IPS-15b (cell line): ENCODE measurements around the gene PLEKHH2.

Source experiments
- H3K27me3 ChIP-seq: one replicate; pipeline ENCODE4 v1.6.1; 2013; ENCODE audit warnings: low read length; ENCODE audit not compliant: control insufficient read depth, insufficient read depth
- H3K36me3 ChIP-seq: one replicate; pipeline ENCODE4 v1.6.1; 2013; ENCODE audit warnings: low read length; ENCODE audit not compliant: control insufficient read depth, insufficient read depth
- H3K4me1 ChIP-seq: one replicate; pipeline ENCODE4 v1.6.1; 2013; ENCODE audit warnings: mild to moderate bottlenecking, low read length; ENCODE audit not compliant: control insufficient read depth, insufficient read depth
- H3K4me3 ChIP-seq: one replicate; pipeline ENCODE4 v1.5.1; 2013; ENCODE audit warnings: low read depth, low read length
- H3K9ac ChIP-seq: one replicate; pipeline ENCODE4 v1.6.1; 2013; ENCODE audit warnings: low read depth, mild to moderate bottlenecking, low read length
- H3K9me3 ChIP-seq: one replicate; pipeline ENCODE4 v1.6.1; 2013; ENCODE audit warnings: mild to moderate bottlenecking, low read length; ENCODE audit not compliant: control insufficient read depth, insufficient read depth

The PLEKHH2 gene

DNA sequence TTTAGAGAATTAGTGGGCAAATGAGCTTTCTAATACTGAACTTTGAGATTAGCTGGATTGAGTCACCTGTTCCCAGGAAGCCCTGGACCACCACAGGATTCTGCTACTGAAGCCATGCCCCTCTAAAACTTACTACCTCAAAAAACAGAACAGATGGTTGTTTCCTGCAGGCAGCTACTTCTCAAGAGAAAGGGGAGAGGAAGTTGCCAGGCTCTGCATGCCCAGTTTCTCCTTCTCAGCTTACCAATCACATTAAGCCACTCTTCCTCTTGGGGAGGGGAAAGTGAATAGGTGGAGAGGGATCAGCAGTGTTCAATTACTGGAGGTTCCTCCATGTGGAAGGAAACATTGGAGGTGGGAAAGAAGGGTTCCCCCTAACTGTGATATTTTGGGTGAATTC, 64.1 kb downstream of the PLEKHH2 start:
- Histone ChIP-seq H3K4me1 (no peaks in the 10 kb centered on the region), H3K9me3 (no peaks in the 10 kb centered on the region), H3K4me3 (no peak overlapping the region), H3K36me3 (no peaks in the 10 kb centered on the region), H3K9ac (no peak overlapping the region), H3K27me3 (no peaks in the 10 kb centered on the region)

DNA sequence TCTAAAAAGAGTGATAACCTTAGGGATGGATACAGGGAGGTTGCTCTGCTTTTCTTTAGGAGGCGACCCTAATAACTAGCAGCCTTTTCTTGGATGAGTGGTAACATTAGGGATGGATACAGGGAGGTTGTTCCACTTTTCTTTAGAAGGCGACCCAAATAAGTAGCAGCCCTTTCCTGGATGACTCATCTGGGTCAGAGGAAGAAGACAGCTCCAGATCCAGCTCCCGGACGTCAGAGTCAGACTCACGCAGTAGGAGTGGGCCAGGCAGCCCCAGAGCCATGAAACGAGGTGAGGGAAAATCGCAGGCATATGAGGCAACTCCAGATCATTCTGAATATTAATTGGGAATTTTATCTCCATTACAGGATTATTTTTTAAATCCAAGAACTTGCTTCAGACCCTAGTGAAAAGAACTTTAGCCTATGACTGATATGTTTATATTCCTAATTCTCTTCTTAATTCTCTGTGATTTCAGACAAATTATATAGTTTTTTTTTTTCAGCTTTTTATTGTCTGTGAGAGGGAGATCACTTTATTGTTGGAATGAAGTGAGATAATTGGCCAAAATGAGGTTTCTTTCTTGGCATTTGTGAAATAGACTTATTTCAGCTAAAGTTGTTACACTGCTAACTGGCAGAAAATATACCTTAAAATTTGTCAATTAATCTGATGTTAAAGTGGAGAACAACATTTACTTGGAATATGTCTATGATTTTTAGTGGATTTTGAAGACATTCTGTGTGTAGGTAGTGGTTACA, 70.4 kb downstream of the PLEKHH2 start:
- H3K4me1 ChIP-seq: no peaks in the 10 kb centered on the region
- H3K36me3 ChIP-seq: no peaks in the 10 kb centered on the region
- no peaks in the 10 kb centered on the region for H3K27me3 ChIP-seq
- H3K9me3 ChIP-seq: no peaks in the 10 kb centered on the region
- no peak overlapping the region for H3K9ac ChIP-seq
- H3K4me3 ChIP-seq: no peak overlapping the region

GRCh38 chr2:43708178-43708577, 71.1 kb downstream of the PLEKHH2 start:
- Histone ChIP-seq H3K4me3 (no peak overlapping the region), H3K9me3 (no peaks in the 10 kb centered on the region)

GRCh38 chr2:43708891-43709290, 71.8 kb downstream of the PLEKHH2 start:
- H3K4me1 ChIP-seq: peaks cover under 1% of the 10 kb centered on the region
- no peaks in the 10 kb centered on the region for H3K36me3 ChIP-seq
- H3K9me3 ChIP-seq: no peaks in the 10 kb centered on the region
- H3K27me3 ChIP-seq: no peaks in the 10 kb centered on the region
- H3K4me3 ChIP-seq: no peak overlapping the region
- no peak overlapping the region for H3K9ac ChIP-seq

More at GRCh38 chr2:43708178-43708577, 71.1 kb downstream of the PLEKHH2 start:
- Histone ChIP-seq H3K27me3 (no peaks in the 10 kb centered on the region), H3K9ac (no peak overlapping the region), H3K4me1 (no peaks in the 10 kb centered on the region), H3K36me3 (no peaks in the 10 kb centered on the region)

GRCh38 chr2:43710866-43711265, 73.8 kb downstream of the PLEKHH2 start:
- Histone ChIP-seq H3K9me3 (no peaks in the 10 kb centered on the region), H3K27me3 (no peaks in the 10 kb centered on the region), H3K4me1 (peaks cover 13% of the 10 kb centered on the region), H3K4me3 (no peak overlapping the region), H3K9ac (no peak overlapping the region), H3K36me3 (no peaks in the 10 kb centered on the region)

DNA sequence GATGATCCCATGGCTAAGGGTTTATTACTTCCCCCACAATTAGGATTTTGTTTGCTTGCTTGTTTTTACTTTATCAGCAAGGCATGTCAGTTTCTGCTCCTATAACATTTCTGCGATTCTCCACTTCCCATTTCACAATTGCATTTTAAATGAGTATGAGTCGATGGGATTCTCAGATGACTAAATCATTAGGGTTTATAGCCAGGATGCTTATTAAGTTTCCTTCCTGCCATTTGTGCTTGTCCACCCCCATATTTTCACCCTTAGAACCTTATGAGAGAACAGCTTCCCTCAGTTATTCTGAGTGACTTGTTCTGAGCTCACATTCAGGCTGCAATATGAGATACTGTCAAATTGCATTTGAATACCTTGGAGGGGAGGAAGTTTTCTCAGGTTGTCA, 77.1 kb downstream of the PLEKHH2 start:
- no peaks in the 10 kb centered on the region for H3K9me3 ChIP-seq
- H3K27me3 ChIP-seq: no peaks in the 10 kb centered on the region
- peaks cover 13% of the 10 kb centered on the region for H3K4me1 ChIP-seq
- no peak overlapping the region for H3K4me3 ChIP-seq
- H3K9ac ChIP-seq: no peak overlapping the region
- H3K36me3 ChIP-seq: no peaks in the 10 kb centered on the region

DNA sequence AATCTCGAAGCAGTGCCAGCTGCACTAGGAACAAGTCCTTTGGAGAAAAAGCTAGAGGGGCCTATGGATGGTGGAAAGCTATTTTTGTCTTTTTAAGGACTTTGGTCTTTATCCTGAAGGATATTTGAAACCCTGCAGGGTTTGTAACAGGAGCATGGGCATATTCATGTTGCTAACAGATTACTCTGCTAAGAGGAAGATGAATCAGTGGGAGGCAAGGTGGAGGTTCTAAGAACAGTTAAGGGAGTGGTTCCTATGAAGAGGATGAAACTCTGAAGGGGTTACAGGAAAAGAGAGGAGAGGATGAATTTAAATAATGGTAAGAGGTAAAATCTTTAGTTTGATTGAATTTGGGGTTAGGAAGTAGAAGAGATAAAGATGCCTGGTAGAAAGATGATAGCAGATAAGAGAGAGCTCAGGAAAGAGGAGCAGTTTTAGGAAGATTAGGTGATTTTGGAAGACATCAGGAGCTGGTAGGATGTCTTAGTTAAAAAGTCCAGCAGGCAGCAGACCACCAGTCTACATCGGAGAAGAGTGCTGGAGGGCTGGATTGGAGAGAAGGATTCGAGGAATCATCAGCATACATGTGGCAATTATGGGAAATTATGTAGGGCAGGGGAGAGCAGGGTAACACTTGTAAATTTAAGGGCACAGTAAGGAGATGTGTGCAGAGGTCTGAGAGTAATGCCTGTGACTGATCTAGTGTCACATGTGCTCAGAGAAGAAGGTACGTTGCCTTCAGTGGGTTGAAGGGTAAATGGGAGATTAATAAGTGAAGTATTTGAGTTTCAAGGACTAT, 78.4 kb downstream of the PLEKHH2 start:
- no peaks in the 10 kb centered on the region for H3K9me3 ChIP-seq
- no peak overlapping the region for H3K4me3 ChIP-seq
- H3K9ac ChIP-seq: no peak overlapping the region
- no peaks in the 10 kb centered on the region for H3K27me3 ChIP-seq
- no peaks in the 10 kb centered on the region for H3K36me3 ChIP-seq
- peaks cover 13% of the 10 kb centered on the region for H3K4me1 ChIP-seq

GRCh38 chr2:43717322-43717721, 80.3 kb downstream of the PLEKHH2 start:
- H3K36me3 ChIP-seq: no peaks in the 10 kb centered on the region
- H3K4me1 ChIP-seq: peaks cover 13% of the 10 kb centered on the region
- H3K27me3 ChIP-seq: no peaks in the 10 kb centered on the region
- no peak overlapping the region for H3K4me3 ChIP-seq
- H3K9me3 ChIP-seq: no peaks in the 10 kb centered on the region
- H3K9ac ChIP-seq: no peak overlapping the region

DNA sequence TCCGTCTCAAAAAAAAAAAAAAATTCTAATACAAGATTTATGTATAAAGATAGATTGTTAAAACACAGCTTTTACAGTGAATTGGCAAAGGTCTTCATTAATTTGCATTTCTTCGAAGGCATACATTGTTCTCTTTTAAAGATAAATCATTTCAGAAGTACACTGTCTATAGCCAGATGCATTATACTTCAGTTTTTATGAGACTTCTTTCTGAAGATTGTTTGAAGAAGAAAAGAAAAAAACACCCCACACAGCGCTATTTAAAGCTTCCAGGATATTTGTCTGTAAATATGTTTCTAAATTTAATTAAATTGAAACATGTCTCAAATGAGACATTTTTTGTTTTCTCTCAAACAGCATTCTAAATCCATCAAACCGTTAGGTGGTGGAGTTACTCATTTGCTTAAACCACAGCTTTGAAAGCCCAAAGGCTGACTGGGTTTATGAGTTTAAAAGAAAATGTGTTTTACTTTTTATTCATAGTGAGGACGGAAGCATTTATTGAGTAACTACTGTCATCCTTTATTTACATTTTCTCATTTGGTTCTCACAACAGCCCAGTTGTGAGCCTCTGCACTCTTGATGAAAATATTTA, 81.6 kb downstream of the PLEKHH2 start:
- Histone ChIP-seq H3K9me3 (no peaks in the 10 kb centered on the region), H3K4me1 (peaks cover 13% of the 10 kb centered on the region), H3K36me3 (no peaks in the 10 kb centered on the region), H3K4me3 (no peak overlapping the region), H3K27me3 (no peaks in the 10 kb centered on the region), H3K9ac (no peak overlapping the region)

DNA sequence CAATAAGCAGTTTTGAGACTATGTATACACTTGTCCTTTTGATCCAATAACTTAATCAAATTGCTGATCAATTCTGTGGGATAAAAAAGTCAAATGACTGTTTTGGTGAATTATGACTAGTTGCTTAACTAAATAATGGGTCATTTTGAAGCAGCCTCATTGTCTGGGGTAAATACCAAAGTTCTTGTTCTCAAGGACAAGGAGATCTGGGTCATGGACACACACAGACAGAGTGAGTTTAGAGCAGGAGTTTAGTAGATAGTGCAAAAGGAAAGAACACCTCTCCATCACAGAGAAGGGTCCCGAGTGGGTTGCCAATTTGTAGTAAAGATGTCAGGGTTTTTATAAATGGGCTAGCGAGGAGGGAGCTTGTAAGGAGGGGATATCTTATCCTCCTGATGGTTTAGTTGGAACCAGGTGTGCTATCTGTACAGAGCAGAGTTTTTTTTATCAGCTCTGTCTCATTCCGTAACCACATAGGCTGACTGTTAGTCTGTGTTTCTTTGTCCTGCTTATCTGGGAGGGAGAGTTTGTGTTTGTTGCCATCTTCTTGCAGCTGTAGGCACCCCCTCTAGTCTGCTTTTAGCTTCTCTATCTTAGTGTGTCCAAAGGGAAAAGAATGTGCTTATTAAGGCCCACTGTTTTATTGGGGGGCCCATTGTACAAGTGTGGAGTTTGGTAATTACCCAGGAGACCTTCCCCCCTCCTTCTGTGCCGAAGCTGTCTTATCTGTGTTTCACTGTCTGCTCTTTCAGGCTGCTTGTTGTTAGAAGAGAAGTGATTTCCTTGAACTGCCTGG, 87.9 kb downstream of the PLEKHH2 start:
- no peaks in the 10 kb centered on the region for H3K9me3 ChIP-seq
- no peak overlapping the region for H3K4me3 ChIP-seq
- H3K36me3 ChIP-seq: no peaks in the 10 kb centered on the region
- H3K4me1 ChIP-seq: no peaks in the 10 kb centered on the region
- H3K9ac ChIP-seq: no peak overlapping the region
- H3K27me3 ChIP-seq: no peaks in the 10 kb centered on the region

- no peaks in the 10 kb centered on the region for H3K36me3 ChIP-seq
- H3K4me1 ChIP-seq: no peaks in the 10 kb centered on the region
- H3K9me3 ChIP-seq: no peaks in the 10 kb centered on the region
- no peaks in the 10 kb centered on the region for H3K27me3 ChIP-seq
- H3K4me3 ChIP-seq: no peak overlapping the region
- H3K9ac ChIP-seq: no peak overlapping the region
Observed at GRCh38 chr2:43725711-43726246, 88.7 kb downstream of the PLEKHH2 start.
